Measurements from ENCODE around the gene KLF7.

KLF7 gene

GRCh38 chr2:207064128-207064690, 101.5 kb downstream of the KLF7 start:
- no peaks in the 10 kb centered on the region for H3K36me3 ChIP-seq (replicated peaks; ENCODE audit: insufficient read depth, low read length)
- H2AFZ ChIP-seq (ENCODE audit: low read length) = no peak overlapping the region
- DNase-seq = no peak
- no peak overlapping the region for H3K27ac ChIP-seq (ENCODE audit: low read length)
- no peaks in the 10 kb centered on the region for H3F3A ChIP-seq (ENCODE audit: insufficient read depth, low read length)
- H3K9me3 ChIP-seq (replicated peaks; ENCODE audit: insufficient read depth, low read length) = no peaks in the 10 kb centered on the region
- H3K4me2 ChIP-seq (ENCODE audit: low read depth, low read length) = no peak overlapping the region
- H4K20me1 ChIP-seq (ENCODE audit: insufficient read depth, low read length) = no peaks in the 10 kb centered on the region
- no peaks in the 10 kb centered on the region for H3K4me1 ChIP-seq (ENCODE audit: low read length)
- no peaks in the 10 kb centered on the region for H3K79me2 ChIP-seq (ENCODE audit: low read length)
- TF ChIP-seq CTCF (IDR thresholded peaks at IDR 0.05; ENCODE audit: low read length) (no peak), EZH2 (optimal IDR thresholded peaks at IDR 0.05; ENCODE audit: low read depth, low read length) (no peak), EZH2phosphoT487 (IDR thresholded peaks at IDR 0.05; ENCODE audit: low read length) (no peak)
- no peaks in the 10 kb centered on the region for H3K9me2 ChIP-seq (replicated peaks; ENCODE audit: insufficient read depth, low read length)
- H3K27me3 ChIP-seq (replicated peaks; ENCODE audit: insufficient read depth, low read length) = no peaks in the 10 kb centered on the region
- H3K9ac ChIP-seq (ENCODE audit: low read length) = no peak overlapping the region
- H3K4me3 ChIP-seq (ENCODE audit: low read length) = no peak overlapping the region

GRCh38 chr2:207061181-207061580, 104.6 kb downstream of the KLF7 start:
- no peaks in the 10 kb centered on the region for H3K9me3 ChIP-seq (replicated peaks; ENCODE audit: insufficient read depth, low read length)
- H3K4me3 ChIP-seq (ENCODE audit: low read length) = no peak overlapping the region
- no peaks in the 10 kb centered on the region for H3K79me2 ChIP-seq (ENCODE audit: low read length)
- TF ChIP-seq EZH2phosphoT487 (IDR thresholded peaks at IDR 0.05; ENCODE audit: low read length) = no peak
- TF ChIP-seq EZH2 (optimal IDR thresholded peaks at IDR 0.05; ENCODE audit: low read depth, low read length) = no peak
- no peak for TF ChIP-seq CTCF (IDR thresholded peaks at IDR 0.05; ENCODE audit: low read length)
- no peak overlapping the region for H2AFZ ChIP-seq (ENCODE audit: low read length)
- no peaks in the 10 kb centered on the region for H3K4me1 ChIP-seq (ENCODE audit: low read length)
- H3K27me3 ChIP-seq (replicated peaks; ENCODE audit: insufficient read depth, low read length) = no peaks in the 10 kb centered on the region
- H4K20me1 ChIP-seq (ENCODE audit: insufficient read depth, low read length) = no peaks in the 10 kb centered on the region
- H3F3A ChIP-seq (ENCODE audit: insufficient read depth, low read length) = no peaks in the 10 kb centered on the region
- H3K4me2 ChIP-seq (ENCODE audit: low read depth, low read length) = no peak overlapping the region
- H3K9me2 ChIP-seq (replicated peaks; ENCODE audit: insufficient read depth, low read length) = no peaks in the 10 kb centered on the region
- no peaks in the 10 kb centered on the region for H3K36me3 ChIP-seq (replicated peaks; ENCODE audit: insufficient read depth, low read length)
- DNase-seq = no peak
- no peak overlapping the region for H3K9ac ChIP-seq (ENCODE audit: low read length)
- H3K27ac ChIP-seq (ENCODE audit: low read length) = no peak overlapping the region

GRCh38 chr2:207055257-207055656, 110.5 kb downstream of the KLF7 start:
- no peaks in the 10 kb centered on the region for H3K4me1 ChIP-seq (ENCODE audit: low read length)
- H3K27me3 ChIP-seq (replicated peaks; ENCODE audit: insufficient read depth, low read length) = no peaks in the 10 kb centered on the region
- H3K9me3 ChIP-seq (replicated peaks; ENCODE audit: insufficient read depth, low read length) = no peaks in the 10 kb centered on the region
- TF ChIP-seq CTCF (IDR thresholded peaks at IDR 0.05; ENCODE audit: low read length) (no peak), EZH2phosphoT487 (IDR thresholded peaks at IDR 0.05; ENCODE audit: low read length) (no peak)
- H3K4me3 ChIP-seq (ENCODE audit: low read length) = no peak overlapping the region
- no peak overlapping the region for H2AFZ ChIP-seq (ENCODE audit: low read length)
- H3K4me2 ChIP-seq (ENCODE audit: low read depth, low read length) = no peak overlapping the region
- no peaks in the 10 kb centered on the region for H3F3A ChIP-seq (ENCODE audit: insufficient read depth, low read length)
- no peaks in the 10 kb centered on the region for H4K20me1 ChIP-seq (ENCODE audit: insufficient read depth, low read length)
- DNase-seq = no peak
- H3K9ac ChIP-seq (ENCODE audit: low read length) = no peak overlapping the region
- no peaks in the 10 kb centered on the region for H3K79me2 ChIP-seq (ENCODE audit: low read length)
- no peaks in the 10 kb centered on the region for H3K9me2 ChIP-seq (replicated peaks; ENCODE audit: insufficient read depth, low read length)
- H3K27ac ChIP-seq (ENCODE audit: low read length) = no peak overlapping the region
- no peaks in the 10 kb centered on the region for H3K36me3 ChIP-seq (replicated peaks; ENCODE audit: insufficient read depth, low read length)

All from MM.1S (cell line).